ENCODE measurements around the gene MALL.

DNA sequence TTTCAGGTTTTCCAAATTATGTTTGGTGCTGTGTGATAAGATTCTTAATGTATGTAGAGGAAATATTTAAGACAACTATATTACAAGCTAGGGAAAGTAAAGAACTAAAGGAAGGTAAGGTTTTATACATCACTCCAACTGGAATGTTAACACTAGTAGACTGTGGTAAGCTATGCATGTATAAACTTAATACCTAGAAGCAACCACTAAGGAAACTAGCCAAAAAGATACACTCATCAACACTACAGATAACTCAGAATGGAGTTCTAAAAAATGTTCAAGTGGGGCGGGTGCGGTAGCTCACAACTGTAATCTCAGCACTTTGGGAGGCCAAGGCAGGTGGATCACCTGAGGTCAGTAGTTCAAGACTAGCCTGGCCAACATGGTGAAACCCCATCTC is 37.8 kb upstream of the MALL start:
- TF ChIP-seq, protein P1, sequence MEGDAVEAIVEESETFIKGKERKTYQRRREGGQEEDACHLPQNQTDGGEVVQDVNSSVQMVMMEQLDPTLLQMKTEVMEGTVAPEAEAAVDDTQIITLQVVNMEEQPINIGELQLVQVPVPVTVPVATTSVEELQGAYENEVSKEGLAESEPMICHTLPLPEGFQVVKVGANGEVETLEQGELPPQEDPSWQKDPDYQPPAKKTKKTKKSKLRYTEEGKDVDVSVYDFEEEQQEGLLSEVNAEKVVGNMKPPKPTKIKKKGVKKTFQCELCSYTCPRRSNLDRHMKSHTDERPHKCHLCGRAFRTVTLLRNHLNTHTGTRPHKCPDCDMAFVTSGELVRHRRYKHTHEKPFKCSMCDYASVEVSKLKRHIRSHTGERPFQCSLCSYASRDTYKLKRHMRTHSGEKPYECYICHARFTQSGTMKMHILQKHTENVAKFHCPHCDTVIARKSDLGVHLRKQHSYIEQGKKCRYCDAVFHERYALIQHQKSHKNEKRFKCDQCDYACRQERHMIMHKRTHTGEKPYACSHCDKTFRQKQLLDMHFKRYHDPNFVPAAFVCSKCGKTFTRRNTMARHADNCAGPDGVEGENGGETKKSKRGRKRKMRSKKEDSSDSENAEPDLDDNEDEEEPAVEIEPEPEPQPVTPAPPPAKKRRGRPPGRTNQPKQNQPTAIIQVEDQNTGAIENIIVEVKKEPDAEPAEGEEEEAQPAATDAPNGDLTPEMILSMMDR (IDR thresholded peaks at IDR 0.05) = no peak
- TF ChIP-seq POLR2A (IDR thresholded peaks at IDR 0.05) = no peak

Data from lower leg skin (tissue), 3 donors.